SK-N-MC (cell line): ENCODE measurements around the gene USH1G.

ENCODE experiments used
- EZH2 ChIP-seq: fragments of 200-600 bp; sonication (generic); IDR thresholded peaks from one replicate; pipeline ENCODE4 v1.6.1; 2017; ENCODE audit warnings: antibody characterized with exemption
- POLR2AphosphoS5 ChIP-seq: IDR thresholded peaks from 2 replicates; pipeline ENCODE4 v1.6.1; 2012; ENCODE audit warnings: mild to moderate bottlenecking, low read depth, low read length, borderline replicate concordance

- no peak for TF ChIP-seq EZH2
- TF ChIP-seq POLR2AphosphoS5: no peak
Measured at GRCh38 chr17:74888469-74888868, 34.6 kb downstream of the USH1G start.
